Activated CD4-positive, alpha-beta T cell treated with anti-CD3 and anti-CD28 coated beads, Interleukin-2, Interleukin-6, amounts not matched to agents 100 ng/mL and 50 ng/mL, durations not matched to agents 16 hours and 8 hours (primary cell): ENCODE data around the gene RAD51B.

Experiments used
- DNase-seq: peaks from one replicate; pipeline ENCODE4 v3.0.0-alpha.2; 2020

RAD51B gene

GRCh38 chr14:67837011-67837624 is 17.5 kb downstream of the RAD51B start:
- DNase-seq: peak; percentile 53

DNA sequence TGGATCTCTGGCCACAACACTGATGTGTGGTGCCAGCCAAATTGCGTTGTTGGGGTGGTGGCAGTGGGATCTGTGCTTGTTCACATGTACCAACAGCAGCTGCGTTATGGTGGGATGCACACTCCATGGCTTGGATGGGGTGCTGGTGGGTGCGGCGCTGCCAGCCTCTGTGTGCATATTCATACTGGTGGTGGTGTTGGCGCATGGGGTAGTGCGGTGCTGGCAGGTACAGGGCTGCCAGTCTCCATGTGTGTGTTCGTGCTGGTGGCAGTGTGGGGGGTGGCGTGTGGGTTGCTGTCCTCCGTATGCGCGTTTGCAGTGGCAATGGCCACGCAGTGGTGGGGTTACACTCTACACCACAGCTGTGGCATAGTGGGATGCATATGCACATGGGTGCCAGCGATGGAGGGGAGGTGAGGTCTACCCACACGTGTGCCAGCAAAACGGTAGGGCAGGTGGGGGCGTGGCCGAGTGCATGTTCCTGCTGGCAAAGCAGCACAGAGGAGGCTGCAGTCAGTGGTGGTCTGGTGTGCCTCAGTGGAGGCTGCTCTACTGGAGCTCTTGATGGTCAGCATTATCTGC is 26.5 kb downstream of the RAD51B start:
- no peak for DNase-seq

- DNase-seq: no peak
These were observed 30.7 kb downstream of the RAD51B start for GRCh38 chr14:67850066-67850830.

DNA sequence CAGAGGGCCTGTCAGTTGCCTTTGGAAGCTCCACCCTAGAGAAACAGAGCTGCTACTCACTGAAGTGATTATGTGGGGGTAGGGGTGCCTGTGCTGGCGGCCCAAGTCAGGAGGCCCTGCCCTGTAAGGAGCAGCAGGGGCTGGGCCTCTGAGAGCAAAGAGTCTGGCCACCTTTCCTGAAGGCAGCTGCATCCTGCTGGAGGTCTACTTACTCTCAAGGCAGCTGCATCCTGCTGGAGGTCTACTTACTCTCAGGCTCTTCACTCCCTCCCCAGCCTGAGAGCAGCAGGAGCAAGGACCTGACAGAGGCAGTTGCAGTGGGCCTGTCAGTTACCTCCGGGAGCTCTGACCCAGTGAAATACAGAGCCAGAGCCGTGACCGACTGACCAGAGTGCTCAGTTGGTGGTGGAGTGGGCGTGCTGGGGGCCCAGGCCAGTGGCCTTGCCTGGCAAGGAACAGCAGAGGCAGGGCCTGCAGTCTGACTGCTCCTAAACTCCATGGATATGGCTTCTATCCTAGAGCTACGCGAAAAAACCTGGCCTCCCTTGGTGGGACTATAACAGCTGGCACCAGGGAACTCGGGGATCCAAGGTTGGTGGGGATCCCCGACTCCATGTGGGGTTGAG is 32.3 kb downstream of the RAD51B start:
- no peak for DNase-seq

- DNase-seq: no peak
These were observed 33.5 kb downstream of the RAD51B start for GRCh38 chr14:67852926-67853604.

DNA sequence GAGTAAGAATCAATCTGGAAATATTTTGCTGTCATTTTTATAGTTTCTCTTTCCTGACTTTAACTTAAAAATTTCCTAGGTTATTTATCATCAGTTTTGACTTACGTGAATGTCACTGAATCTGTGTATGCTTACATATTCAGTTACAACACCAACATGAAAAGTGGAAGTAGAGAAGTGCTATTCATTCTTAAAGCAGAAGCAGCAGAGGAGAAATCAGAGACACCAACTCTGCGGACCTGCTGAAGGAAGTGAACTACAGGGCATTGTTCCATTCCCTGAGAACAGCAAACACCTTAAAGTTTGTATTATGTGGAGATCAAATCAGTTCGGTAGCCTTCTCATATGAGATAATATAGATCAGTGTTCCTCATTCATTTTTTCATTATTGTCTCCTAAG is 34.1 kb downstream of the RAD51B start:
- no peak for DNase-seq

- DNase-seq: no peak
These were observed 37.2 kb downstream of the RAD51B start for GRCh38 chr14:67856827-67857226.

GRCh38 chr14:67857778-67858350 is 38.3 kb downstream of the RAD51B start:
- DNase-seq: no peak

DNA sequence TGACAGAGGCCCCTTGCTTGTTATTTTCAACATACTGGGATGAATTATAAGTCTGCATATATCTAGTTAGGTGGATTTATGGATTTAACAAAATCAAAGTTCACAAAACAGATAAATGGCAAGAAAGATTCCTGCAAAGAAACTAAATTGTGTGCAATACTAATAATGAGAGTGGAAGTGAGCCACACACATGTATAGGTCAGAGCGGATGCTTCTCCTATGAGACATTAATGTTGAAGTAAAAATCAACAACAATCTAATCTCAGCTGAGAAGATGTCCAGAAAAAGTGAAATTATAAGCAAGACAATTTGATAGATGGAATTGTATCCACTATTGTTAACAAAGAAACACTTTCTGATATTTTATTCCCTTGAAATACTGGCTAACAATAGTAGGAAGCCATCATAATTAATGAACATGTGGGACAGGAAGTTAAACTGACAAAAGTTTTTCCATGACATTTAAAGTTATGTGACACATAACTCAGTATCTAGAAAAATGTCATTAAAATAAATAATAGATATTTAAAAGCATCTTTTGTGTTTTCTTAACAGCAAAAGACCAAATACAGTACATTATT is 39.7 kb downstream of the RAD51B start:
- no peak for DNase-seq

DNA sequence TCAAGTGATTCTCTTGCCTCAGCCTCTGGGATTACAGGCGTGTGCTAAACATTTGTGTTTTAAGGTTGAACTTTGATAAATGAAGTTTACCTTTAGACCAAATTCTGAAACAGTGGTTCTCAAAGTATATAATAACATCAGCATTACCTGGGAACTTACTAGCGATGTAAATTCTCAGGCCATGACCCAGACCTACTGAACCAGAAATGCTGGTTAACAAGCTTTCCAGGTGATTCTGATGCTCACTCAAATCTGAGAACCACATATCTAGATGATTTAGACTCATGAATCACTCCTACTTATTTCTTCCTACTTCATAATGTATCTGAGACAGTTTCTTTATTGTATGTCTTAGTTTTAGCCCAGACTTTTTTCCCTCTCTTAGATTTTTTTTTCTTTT is 43.6 kb downstream of the RAD51B start:
- no peak for DNase-seq

- DNase-seq: no peak
These were observed 55.8 kb downstream of the RAD51B start for GRCh38 chr14:67875175-67876006.

- DNase-seq: no peak
These were observed 59.4 kb downstream of the RAD51B start for GRCh38 chr14:67879026-67879425.

DNA sequence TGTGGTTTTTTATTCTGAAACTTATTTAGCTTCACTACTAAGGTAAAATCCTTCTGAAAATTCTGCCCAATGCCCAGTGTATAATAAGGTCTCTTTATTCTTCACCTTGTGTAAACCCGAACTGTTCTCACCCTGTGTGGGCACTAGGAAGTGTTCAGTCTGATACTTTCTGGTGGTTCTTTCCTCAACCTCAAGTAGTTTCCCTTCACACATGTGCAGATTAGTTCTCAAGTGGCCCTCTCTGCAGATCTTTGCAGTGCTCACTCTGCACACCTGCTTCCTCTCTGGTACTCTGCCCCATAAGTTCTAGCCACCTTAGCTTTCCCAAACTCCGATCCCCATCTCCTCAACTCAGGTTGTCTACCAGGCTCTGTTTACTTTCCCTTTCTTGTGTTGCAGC is 61.6 kb downstream of the RAD51B start:
- peak; percentile 51 for DNase-seq

- no peak for DNase-seq
These were observed 63.5 kb downstream of the RAD51B start for GRCh38 chr14:67882986-67883555.

DNA sequence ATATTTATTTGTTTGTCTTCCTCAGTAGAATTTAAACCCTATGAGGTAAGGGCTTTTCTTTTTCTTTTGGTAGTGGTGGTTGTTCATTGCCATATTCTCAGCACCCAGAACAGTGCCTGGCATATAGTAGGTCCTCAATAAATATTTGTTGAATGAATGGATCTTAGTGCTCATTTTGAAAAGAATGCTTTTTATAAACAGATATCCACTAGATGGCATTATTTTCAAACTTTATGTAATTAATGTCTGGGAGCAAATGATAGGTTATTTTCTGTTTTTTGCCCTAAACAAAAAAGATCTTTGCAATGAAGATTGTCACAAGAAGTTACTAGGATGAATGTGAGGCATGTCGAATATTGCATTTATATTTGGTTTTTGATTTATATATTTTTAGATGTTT is 64.1 kb downstream of the RAD51B start:
- DNase-seq: no peak

DNA sequence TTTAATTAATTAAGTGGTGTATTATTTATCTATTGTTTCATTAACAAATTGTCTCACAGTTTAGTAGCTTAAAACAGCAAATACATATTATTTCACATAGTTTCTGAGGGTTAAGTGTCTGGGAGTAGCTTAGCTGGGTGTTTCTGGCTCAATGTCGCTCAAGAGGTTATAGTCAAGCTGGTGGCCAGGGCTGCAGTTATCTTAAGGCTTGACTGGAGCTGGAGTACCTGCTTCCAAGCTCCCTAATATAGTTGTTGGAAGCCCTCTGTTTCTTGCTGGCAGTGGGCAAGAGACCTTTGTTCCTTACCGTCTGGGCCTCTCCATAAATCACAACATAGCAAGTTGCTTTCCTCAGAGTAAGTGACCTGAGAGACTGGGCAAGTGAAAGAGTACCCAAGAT is 66.6 kb downstream of the RAD51B start:
- DNase-seq: no peak

DNA sequence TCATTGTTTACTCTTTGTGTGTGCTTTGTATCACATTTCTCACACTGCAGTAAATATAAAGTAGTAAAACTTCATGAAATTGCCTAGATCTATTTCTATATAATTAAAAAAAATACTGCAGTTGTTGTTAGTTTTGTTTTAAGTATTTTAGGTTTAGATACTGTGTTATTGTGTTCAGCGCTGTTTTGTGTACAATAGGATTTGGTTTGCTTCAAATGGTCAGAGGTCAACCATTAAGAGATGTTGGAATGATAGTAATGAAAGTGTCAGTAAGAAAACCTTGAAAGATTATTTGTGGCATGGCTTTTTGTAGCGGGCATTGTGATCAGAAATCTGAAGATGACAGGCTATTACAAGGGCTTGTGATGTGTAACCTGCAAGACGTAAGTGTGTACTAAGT is 67.9 kb downstream of the RAD51B start:
- DNase-seq: no peak

DNA sequence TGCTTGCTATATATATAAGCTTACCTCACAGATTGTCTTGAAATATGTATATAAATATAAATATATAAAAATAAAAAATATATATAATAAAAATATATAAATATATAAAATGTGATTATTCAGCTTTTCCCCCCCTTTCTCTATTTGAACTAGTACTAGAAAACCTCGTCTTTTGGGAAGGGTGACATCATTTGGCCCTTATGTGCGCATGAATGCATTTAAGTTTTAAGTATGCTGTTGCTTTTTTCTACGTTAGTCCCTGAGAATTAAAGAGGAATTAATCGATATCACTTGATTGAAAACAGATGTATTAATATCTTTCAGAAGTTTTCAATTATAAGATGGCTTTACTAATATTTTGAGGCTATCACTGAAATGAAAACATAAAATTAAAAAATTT is 69.9 kb downstream of the RAD51B start:
- no peak for DNase-seq

DNA sequence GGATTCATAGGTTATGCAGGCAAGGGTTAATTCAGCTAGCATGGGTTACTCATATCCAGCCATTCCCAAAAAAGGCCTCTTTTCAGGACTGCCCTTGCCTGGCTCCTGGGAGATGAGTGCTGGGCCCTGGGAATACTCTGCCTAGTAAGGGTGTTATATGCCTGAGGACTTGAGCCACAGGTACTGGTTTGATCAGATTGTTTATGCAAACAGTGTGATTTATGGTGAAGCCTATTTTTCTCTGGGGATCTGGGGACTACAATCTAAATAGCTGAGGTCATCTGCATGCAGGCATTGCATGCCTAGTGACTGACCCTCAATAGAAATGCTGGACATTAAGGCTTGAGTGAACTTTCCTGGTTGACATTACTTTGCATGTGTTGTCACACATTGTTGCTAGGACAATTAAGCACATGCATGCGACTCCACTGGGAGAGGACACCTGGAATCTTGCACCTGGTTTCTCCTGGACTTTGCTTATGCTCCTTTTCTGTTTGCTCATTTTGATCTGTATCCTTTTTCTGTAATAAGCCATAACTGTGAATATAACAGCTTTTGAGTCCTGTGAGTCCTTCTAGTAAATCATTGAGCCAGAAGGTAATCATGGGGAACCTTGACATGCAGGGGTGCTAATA is 73.0 kb downstream of the RAD51B start:
- DNase-seq: no peak

- no peak for DNase-seq
These were observed 80.7 kb downstream of the RAD51B start for GRCh38 chr14:67900231-67900630.
